HCT116 (cell line): ENCODE results near the gene CD7.
"Not testable (repeated sequence)": the region's sequence is repeated elsewhere in the genome, so short reads cannot be mapped to it uniquely, and the experiment has no call there.

Experiments
- ATF3 ChIP-seq: IDR thresholded peaks from 2 replicates; pipeline ENCODE4 v1.6.1; 2012
- CEBPB ChIP-seq: IDR thresholded peaks from 2 replicates; pipeline ENCODE4 v1.6.1; 2012; ENCODE audit warnings: low read depth
- CTCF ChIP-seq, 3 experiments: fragments of 200-600 bp in 1 of 3; sonication (generic) in 1 of 3; IDR thresholded peaks in 2 of 3; conservative IDR thresholded peaks in 1 of 3; 2 replicates each; pipeline ENCODE4 v1.5.1; 2012 to 2017; ENCODE audit warnings: low read depth in 2 of 3, low read length in 2 of 3, antibody characterized with exemption in 1 of 3, borderline replicate concordance in 1 of 3, control low read depth in 1 of 3, mild to moderate bottlenecking in 1 of 3, mixed read lengths in 1 of 3, mixed run types in 1 of 3, moderate library complexity in 1 of 3; ENCODE audit not compliant: insufficient read depth in 1 of 3
- ELF1 ChIP-seq: IDR thresholded peaks from 2 replicates; pipeline ENCODE4 v1.6.1; 2012; ENCODE audit warnings: low read depth, borderline replicate concordance
- EZH2 ChIP-seq: fragments of 200-600 bp; sonication (generic); IDR thresholded peaks from 2 replicates; pipeline ENCODE4 v1.6.1; 2017; ENCODE audit warnings: antibody characterized with exemption, mixed run types
- EZH2phosphoT487 ChIP-seq: fragments of 200-600 bp; IDR thresholded peaks from 2 replicates; pipeline ENCODE4 v1.6.1; 2018; ENCODE audit warnings: antibody characterized with exemption, borderline replicate concordance
- MAX ChIP-seq: IDR thresholded peaks from 2 replicates; pipeline ENCODE4 v1.6.1; 2012
- POLR2A ChIP-seq: IDR thresholded peaks from 2 replicates; pipeline ENCODE4 v1.7.0; 2011; ENCODE audit warnings: borderline replicate concordance; ENCODE audit not compliant: insufficient read depth, insufficient read length; ENCODE audit errors: extremely low read depth
- POLR2AphosphoS5 ChIP-seq: IDR thresholded peaks from 2 replicates; pipeline ENCODE4 v1.6.1; 2011; ENCODE audit warnings: mild to moderate bottlenecking, low read depth, low read length, moderate library complexity
- REST ChIP-seq: IDR thresholded peaks from 2 replicates; pipeline ENCODE4 v1.6.1; 2012; ENCODE audit warnings: low read depth
- SIN3A ChIP-seq: IDR thresholded peaks from 2 replicates; pipeline ENCODE4 v1.6.1; 2012; ENCODE audit warnings: low read depth
- SRF ChIP-seq: IDR thresholded peaks from 2 replicates; pipeline ENCODE4 v1.6.1; 2012; ENCODE audit warnings: low read depth
- TCF7L2 ChIP-seq: IDR thresholded peaks from 2 replicates; pipeline ENCODE4 v1.7.0; 2011; ENCODE audit warnings: borderline replicate concordance, inconsistent platforms; ENCODE audit not compliant: insufficient read depth, insufficient read length; ENCODE audit errors: extremely low read depth
- YY1 ChIP-seq: IDR thresholded peaks from 2 replicates; pipeline ENCODE4 v1.6.1; 2011; ENCODE audit warnings: low read length, low read depth, moderate library complexity, mild to moderate bottlenecking; ENCODE audit not compliant: insufficient replicate concordance; ENCODE audit errors: extremely low read depth

- TF ChIP-seq EZH2phosphoT487; CTCF (IDR thresholded peaks at IDR 0.05 in 2 of 3, conservative IDR thresholded peaks at IDR 0.05 in 1 of 3; ENCODE audit: borderline replicate concordance in 1 of 3, insufficient read depth in 1 of 3, low read depth in 2 of 3, low read length in 2 of 3); ATF3; SRF; EZH2; POLR2A; CEBPB; ELF1; POLR2AphosphoS5; MAX; YY1; REST; SIN3A; TCF7L2: not testable (repeated sequence)
Observed at GRCh38 chr17:82359451-82360074, 42.2 kb upstream of the CD7 start.
